ENCODE results near the gene TRIP12. TPM values are rescaled to one million over a fixed set of nuclear protein-coding genes. Genes with fewer than 3 reads are reported as not detected.
A peak's percentile ranks its signal among the peaks of the same experiment; 100 is the strongest.
"Not testable (repeated sequence)": the region's sequence is repeated elsewhere in the genome, so short reads cannot be mapped to it uniquely, and the experiment has no call there.

The TRIP12 gene
- total RNA-seq: 167 and 173 TPM in 2 replicates
- 91.2 TPM for polyA plus RNA-seq (2012)

DNA sequence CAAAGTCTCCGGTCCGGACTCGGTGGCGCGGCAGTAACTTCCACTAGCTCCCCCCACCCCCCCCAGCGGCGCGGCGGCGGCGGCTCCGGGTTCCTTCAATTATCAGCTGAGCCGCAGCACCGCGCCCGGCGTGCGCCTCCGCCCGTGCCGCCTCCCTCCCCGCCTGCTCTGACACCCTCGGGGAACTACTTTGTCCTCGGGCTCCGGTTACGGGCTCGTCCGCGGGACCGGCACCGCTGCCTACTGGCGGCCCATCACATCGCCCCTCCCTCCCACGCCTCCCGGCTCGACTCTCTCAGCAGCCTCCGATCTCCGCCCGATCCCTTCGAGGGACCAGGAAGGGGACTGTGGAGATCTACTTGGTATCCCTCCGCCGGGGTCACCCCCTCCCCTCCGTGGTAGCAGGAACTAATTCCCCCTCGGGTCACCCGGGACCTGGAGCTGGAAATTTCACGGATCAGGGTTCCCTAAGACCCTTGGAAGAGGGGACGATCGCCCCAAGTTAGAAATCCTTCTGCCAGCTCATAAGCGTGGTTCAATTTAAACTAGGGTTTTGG, at the start of gene TRIP12:
TRIP12 (minus strand) TSS at position 118 of the 557 bp plus-strand sequence. CDS start 41,930 bp downstream, outside the sequence.
- peak; percentile 97 for DNase-seq (ENCODE audit: low read depth)

DNA sequence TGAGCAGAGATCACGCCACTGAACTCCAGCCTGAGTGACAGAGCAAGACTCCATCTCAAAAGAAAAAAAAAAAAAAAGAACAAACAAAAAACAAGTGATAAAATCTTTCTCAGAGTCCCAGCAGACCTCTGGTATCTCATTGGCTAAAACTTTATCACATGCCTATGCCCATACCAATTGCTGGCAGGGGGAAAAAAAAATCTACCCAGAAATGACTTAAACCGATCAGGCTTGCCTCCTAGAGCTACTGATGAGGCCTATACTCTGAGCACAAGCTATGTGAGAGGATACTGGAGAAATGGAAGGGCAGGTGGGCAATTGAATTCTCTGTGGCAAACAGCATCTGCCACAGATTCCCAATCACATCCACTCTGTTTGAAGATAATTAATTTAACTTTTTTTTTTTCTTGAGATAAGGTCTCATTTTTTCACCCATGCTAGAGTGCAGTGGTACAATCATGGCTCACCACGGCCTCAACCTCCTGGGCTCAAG, 49.5 kb upstream of the TRIP12 start:
- no peak for DNase-seq (ENCODE audit: low read depth)

DNA sequence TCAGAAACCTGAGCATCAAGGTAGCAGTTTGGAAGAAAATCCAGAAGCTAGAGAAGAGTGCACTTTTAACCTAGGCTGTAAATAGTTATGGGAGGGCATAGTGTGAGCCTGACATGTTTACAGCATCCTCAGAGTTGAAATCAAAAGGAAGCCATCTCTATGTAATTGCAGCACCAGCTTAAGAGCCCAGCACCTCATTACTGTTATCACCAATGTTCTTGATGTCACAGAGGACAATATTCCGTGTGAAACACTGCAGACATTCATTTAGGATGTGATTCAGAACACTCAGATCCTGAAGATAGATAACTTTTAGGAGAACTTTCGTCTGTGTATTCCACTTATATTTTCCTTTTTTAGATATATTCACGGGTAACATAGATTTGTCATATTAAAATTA, 48.6 kb upstream of the TRIP12 start:
- no peak for DNase-seq (ENCODE audit: low read depth)

DNA sequence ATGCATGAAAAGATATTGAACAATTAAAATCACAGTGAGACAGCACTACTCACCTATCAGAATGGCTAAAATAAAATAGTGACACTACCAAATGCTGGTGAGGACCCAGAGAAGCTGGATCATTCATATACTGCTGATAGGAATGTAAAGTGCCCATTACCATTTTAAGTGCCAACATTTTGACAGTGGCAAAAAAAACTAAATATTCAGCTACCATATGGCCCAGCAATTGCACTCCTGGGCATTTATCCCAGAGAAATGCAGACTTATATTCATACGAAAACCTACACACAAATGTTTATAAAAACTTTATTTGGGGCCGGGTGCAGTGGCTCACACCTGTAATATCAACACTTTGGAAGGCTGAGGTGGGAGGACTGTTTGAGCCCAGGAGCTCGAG, 48.1 kb upstream of the TRIP12 start:
- DNase-seq (ENCODE audit: low read depth): no peak

DNA sequence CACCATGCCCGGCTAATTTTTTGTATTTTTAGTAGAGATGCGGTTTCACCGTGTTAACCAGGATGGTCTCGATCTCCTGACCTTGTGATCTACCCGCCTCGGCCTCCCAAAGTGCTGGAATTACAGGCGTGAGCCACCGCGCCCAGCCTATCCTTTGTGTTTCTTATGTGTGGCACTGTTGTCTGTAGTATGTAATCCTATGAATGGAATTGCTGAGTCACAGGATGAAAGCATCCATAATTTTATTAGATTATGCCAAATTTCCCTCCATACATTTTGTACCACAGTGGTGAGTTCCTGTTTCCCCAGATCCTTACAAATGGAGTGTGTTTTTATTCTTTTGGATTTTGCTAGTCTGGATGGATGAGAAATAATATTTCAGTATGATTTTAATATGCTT, 41.8 kb upstream of the TRIP12 start:
- DNase-seq (ENCODE audit: low read depth): not testable (repeated sequence)

DNA sequence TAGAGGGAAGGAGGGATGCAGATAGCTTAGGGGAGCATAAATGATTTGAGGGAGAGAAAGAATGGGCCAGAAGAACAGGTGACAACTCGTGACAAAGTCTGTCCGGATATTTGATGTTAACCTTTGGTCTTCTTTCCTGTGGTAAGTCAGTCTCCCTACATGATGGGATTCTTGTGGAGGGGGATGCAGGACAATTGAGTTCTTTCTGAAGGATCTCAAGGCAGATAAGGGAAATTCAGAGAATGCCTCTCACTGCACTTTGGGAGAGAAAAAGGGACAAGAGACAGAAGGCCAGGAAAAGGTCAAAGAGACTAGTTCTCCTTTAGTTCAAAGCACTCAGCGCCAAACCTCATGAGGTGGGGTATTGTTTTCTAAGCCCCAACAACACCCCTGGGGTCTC, 34.7 kb upstream of the TRIP12 start:
- DNase-seq (ENCODE audit: low read depth): no peak

DNA sequence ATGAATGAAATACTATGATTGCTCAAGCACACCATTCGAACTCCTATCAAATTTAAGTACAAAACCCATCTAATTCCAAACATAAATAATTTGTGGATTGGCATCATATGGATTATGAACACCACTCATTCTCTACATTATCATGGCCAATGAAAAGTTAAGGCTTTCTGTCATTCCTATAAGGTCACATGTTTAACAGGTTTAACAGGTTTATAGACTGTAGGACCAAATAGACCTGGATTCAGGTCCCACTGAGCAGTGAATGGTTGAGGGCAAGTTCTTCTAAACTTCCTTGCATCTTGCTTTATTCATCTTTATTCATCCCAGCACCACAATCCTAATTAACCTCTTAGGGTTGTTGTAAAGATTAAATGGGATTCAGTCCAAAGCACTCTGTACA, 33.9 kb upstream of the TRIP12 start:
- no peak for DNase-seq (ENCODE audit: low read depth)

DNA sequence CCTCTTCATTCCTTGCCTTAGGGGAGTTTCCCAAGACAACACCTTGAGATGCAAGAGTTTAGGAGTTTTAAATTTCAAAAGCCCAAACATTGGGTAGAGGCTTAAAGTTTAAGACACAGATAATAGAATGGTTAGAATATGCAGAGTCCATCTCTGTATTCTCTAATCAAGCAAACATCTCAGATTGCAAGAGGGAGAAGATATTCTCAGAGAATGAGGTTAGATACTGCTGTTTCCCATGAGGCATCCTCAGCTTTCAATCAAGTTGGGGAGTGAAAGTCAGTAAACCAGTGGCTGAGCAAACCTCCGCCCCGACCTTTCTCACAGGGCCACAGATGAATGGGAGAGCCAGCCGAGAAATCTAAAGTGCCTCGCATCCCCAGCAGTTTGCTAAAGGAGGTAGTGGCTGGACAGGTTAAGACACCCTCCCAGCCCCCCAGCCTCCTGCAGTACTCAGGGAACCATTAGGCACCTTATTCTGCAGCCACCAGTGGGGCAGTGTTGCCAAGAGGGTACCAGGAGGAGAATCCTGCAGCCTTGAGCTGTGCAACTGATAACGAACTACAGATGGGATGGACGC, 30.5 kb upstream of the TRIP12 start:
- DNase-seq (ENCODE audit: low read depth): no peak

DNA sequence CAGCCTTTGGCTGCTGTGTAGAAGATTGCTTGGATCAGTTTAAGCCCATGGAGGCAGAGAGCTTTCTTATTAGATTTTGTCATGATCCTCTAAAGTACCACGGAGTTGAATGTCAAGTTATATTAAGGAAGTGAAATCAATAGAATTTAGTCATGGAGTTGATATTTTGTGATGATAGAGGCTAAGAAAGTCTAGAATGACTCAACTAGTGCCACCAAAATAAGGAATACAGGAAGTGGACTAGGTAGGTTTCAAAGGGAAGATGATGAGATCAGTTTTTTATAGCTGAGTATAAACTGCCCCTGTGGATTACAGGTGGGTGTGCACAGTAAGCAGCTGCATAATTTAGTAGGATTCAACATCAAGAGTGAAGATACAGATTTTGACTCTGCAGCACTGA, 25.7 kb upstream of the TRIP12 start:
- no peak for DNase-seq (ENCODE audit: low read depth)

DNA sequence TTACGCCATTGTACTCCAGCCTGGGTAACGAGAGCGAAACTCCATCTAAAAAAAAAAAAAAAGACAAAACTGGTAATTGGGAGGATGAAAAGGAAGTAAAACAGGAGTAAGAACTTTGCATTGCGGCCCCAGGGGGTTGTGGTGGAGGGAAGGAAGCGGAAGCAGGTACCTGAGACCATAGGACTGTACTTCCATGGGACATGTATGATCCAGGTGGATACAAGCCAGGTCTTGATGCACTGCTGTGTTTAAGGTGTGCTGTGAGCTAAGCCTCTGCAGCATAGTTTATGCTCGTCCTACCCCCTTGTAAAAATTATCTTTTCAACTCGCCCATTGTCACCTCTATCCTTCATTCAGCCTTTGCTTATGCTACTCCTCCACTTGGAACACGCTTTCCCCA, 24.2 kb upstream of the TRIP12 start:
- DNase-seq (ENCODE audit: low read depth): no peak

DNA sequence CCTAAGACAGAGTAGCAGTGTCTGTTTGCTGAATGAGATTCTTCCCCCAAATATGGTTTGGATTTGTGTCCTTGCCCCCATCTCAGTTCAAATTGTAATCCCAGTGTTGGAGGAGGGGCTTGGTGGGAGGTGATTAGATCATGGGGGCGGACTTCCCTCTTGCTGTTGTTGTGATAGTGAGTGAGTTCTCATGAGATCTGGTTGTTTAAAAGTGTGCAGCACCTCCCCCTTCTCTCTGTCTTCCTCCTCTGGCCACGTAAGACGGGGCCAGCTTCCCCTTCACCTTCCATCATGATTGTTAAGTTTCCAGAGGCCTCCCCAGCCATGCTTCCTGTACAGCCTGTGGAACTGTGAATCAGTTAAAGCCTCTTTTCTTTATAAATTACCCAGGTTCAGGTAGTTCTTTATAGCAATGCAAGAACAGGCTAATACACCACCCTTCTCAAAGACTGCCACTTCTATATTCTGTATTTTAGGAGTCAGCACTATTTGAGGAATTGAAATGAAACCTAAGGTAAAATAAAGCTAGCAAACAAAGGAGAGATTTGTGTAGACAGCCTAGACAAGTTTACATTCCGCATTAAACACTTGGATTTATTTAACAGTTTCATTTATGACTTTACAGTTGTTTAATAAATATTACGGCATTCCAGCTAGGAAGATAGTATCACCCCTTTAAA, 22.1 kb upstream of the TRIP12 start:
- no peak for DNase-seq (ENCODE audit: low read depth)

DNA sequence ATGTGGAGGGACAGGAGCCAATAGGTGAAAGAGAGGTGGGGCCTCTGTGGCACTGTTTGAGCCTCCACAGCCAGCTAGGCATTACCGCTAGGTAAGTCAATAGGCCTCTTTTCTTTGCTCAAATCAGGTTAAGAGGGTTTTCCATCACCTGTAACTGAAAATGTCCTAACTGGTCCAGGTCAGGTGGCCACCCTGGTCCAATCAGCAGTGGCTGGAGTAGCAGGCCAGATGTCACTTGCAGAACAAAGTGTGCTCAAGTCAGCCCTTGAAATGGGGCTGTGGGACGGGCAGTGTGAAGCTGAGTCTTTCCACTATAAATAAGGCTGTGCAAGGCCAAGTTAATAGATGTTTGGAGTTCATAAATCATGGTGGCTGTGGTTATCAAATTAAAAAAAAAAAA, 21.4 kb upstream of the TRIP12 start:
- DNase-seq (ENCODE audit: low read depth): no peak

DNA sequence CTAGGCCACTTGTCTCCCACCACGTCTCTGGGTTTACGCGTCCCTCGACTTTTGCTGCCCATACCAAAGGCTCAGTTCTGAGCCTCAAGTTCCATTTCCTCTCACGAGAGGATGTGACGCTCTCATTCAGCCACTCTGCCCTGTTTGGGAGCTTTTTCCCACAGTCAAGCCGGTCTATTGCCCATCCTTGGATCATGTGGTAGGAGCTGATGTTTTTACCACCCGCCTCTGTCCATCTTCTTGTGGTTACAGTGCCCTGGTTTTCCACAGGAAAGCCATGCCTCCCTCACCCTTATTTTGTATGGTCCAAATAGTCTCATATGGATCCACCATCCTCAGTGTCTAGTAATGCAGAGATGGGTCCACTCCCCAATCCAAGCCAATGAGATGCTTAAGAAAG, 20.9 kb upstream of the TRIP12 start:
- peak; percentile 62 for DNase-seq (ENCODE audit: low read depth)

DNA sequence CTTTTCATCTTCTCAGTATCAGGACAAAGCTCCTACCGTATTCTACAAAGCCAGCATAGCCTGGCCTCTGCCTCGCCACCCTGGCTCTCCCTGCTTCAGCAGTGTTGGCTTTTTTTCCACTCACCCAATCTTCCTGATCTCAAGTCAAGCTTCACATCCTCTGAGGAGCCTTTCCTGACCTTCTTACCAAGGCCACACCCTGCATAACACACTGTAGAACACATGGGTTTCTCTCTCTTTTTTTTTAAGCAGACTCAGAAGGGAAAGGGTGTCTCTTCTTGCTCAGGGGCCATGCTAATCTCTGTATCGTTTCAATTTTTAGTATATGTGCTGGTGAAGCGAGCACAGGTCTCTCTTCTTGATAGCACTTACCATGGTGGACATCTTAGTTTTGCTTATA, 15.7 kb upstream of the TRIP12 start:
- DNase-seq (ENCODE audit: low read depth): no peak

DNA sequence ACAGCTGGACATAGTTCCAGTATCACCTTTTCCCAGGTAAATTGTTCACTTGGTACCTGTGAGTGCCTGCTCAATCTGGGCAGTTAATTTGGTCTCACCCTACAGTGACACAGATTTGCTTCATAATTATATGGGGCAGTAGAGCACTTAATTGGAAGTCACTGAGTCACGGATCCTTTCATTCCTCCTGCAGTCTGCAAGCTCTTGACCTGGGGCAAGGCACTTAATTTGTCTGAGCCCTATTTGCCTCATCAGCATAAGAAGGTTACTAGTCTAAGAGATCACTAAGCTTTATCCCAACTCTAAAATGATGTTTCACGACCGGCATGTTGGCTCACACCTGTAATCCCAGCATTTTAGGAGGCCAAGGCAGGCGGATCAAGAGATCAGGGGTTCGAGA, 9.4 kb upstream of the TRIP12 start:
- no peak for DNase-seq (ENCODE audit: low read depth)

DNA sequence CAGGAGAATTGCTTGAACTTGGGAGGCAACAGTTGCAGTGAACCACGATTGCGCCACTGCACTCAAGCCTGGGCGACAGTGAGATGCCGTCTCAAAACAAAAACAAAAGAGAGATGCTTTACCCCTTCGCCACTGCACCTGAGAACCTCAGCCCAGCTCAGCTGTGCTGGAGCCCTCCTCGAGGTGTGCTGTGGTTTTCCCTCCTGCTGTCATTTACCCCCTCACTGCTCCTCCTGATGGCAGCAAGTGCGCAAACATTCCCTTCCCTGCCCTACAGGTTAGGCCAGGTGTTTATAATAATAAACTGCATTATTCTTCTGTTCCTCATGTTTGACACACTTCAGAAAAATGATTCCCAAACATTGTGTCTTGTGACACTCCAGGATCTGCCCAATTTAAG, 8.8 kb upstream of the TRIP12 start:
- DNase-seq (ENCODE audit: low read depth): no peak

DNA sequence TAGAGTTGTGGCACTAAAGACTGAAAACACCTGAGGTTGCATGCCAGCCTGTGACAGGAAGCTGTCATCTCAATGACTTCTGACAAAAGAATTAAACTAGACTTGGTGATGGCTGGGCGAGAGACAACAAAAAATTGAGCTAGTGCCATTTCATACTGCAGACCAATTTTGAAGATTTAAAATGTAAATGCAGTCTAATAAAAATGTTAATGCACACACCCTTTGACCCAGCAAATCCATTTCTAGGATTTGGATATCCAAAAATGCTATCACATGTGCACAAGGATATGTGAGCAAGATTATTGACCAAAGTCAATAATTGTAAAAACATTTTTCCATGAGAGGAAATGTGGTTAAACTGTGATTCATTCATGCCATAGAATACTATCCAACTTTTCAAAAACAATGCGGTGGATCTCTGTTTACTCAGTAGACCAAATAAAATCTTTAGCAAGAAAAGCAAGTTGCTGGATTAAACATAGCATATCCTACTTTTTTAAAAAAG, 6.1 kb upstream of the TRIP12 start:
- no peak for DNase-seq (ENCODE audit: low read depth)

DNA sequence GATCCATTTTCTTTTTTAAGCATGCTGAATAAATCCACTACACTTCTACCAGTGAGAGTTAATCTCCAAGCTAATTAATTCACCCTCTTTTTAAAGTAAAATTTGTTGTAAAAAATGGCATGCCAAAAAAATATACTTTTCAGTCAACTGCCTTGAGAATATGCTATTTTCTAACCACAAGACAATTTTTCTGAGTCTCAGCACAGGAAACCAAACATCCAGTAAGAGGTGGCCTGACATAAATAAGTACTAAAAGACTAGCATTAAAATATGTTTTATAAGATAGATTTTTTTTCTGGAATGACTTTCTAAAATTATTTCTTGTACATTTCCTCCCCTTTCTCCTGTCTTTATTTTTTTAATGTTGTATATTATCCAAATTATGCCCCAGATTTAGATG, 3.4 kb upstream of the TRIP12 start:
- DNase-seq (ENCODE audit: low read depth): no peak

DNA sequence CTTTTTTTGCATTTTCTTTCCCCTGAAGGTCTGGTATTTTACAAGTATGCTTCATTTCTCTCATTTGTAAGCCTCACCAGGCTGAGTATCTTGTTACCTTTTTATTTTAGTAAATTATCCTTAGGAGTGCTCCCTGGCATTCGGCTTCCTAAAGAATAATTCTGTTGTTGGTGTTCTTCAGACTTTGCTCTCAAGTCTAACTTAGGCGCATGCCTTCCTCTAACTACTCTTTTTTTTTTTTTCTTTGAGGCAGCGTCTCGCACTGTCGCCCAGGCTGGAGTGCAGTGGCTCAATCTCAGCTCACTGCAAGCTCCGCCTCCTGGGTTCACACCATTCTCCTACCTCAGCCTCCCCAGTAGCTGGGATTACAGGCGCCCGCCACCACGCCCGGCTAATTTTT, 2.7 kb upstream of the TRIP12 start:
- DNase-seq (ENCODE audit: low read depth): not testable (repeated sequence)

DNA sequence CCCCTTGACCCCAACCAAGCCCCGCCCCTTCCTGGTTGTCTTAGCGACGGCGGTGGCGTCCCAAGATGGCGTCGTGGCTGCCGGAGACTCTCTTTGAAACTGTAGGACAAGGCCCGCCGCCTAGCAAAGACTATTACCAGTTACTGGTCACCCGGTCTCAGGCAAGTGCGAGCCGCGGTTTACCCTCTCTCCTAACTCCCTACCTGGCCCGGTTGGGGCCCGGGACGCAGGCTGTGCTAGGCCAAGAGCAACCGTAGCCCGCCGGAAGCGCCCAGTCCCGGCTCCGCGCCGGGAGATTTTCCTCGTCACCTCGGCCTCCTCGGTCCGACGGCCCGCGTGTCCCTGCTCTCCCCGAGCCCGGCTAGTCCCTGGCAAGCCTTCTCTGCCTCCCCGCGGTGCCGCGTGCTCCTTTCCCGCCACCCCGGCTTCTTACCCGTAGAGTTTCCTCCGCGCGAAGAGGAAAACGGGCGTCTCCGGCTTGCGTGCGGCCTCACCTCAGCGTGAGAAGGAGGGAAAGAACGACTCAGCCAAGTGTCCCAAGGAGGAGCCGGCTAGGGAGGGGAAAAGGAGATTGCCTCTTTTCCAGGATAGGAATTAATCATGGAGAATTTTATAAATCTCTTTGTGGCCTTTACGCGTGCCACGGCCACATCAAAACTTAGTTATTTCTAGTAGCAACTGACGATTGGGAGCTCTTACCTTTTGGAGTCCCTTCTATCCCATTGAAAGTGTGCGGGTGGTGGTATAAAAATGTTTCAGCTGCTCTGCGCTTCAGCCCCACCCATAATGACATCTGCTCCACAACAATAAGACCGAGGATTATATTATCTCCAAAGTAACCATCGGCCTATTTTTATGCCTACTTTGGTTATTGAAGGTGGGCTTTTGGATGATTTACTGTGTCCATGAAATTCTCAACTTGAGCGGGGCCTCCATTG, 909 bp upstream of the TRIP12 start, which contains the start of gene FBXO36:
FBXO36 (plus strand) TSS at position 55 of the 938 bp plus-strand sequence; CDS start at position 66, 11 bp downstream.
- DNase-seq (ENCODE audit: low read depth): peak; percentile 64

Data from myocyte (in vitro differentiated cells).